CD4-positive, CD25-positive, alpha-beta regulatory T cell (primary cell): ENCODE data around the gene EGFL7. TPM values are rescaled to one million over a fixed set of nuclear protein-coding genes. Genes with fewer than 3 reads are reported as not detected.
"Not testable (repeated sequence)": the region's sequence is repeated elsewhere in the genome, so short reads cannot be mapped to it uniquely, and the experiment has no call there.

Source experiments
- ATAC-seq, 2 donors: fragments of 150-1000 bp; cut with Tn5 transposase; one replicate each; pipeline ENCODE4 v1.10.0; 2021; ENCODE audit warnings: low read depth in 2 of 2, moderate number of reproducible peaks in 2 of 2, moderate library complexity in 1 of 2
- DNase-seq, 3 donors: peaks; one replicate each; pipeline versions ENCODE4 v3.0.0 to v3.0.0-alpha.2; 2012 to 2022; ENCODE audit warnings: mixed read lengths in 1 of 3
- H3K27ac ChIP-seq: one replicate; pipeline ENCODE4 v1.7.0; 2013; ENCODE audit warnings: mild to moderate bottlenecking, low read length; ENCODE audit not compliant: insufficient read depth, poor library complexity, severe bottlenecking
- H3K27me3 ChIP-seq: one replicate; pipeline ENCODE4 v1.7.0; 2013; ENCODE audit warnings: low read length; ENCODE audit not compliant: control insufficient read depth, insufficient read depth
- H3K36me3 ChIP-seq: one replicate; pipeline ENCODE4 v1.7.0; 2013; ENCODE audit warnings: mild to moderate bottlenecking, low read length, moderate library complexity; ENCODE audit not compliant: control insufficient read depth, insufficient read depth
- H3K4me1 ChIP-seq: 2 replicates; pipeline ENCODE4 v1.7.0; 2013; ENCODE audit warnings: mild to moderate bottlenecking, low read length; ENCODE audit not compliant: insufficient read depth, control insufficient read depth, poor library complexity, severe bottlenecking
- H3K4me3 ChIP-seq: one replicate; pipeline ENCODE4 v1.7.0; 2013; ENCODE audit warnings: low read depth, mild to moderate bottlenecking, low read length, moderate library complexity
- H3K9me3 ChIP-seq, 2 experiments: 1 replicate in 1 of 2; 2 replicates in 1 of 2; pipeline ENCODE4 v1.7.0; 2013; ENCODE audit warnings: low read length in 2 of 2, mild to moderate bottlenecking in 1 of 2, moderate library complexity in 1 of 2; ENCODE audit not compliant: control insufficient read depth in 2 of 2
- H3K27ac Mint-ChIP-seq, 3 donors: one replicate each; pipeline ENCODE4 v1.8.0; 2020 to 2022; ENCODE audit warnings: mild to moderate bottlenecking in 3 of 3, mixed read lengths in 3 of 3, moderate library complexity in 2 of 3
- H3K27me3 Mint-ChIP-seq: one replicate; pipeline ENCODE4 v1.8.0; 2022; ENCODE audit warnings: mild to moderate bottlenecking, mixed read lengths
- H3K36me3 Mint-ChIP-seq: one replicate; pipeline ENCODE4 v1.8.0; 2020; ENCODE audit warnings: mixed read lengths
- H3K4me1 Mint-ChIP-seq, 4 donors: one replicate each; pipeline ENCODE4 v1.8.0; 2020 to 2022; ENCODE audit warnings: mixed read lengths in 4 of 4, mild to moderate bottlenecking in 1 of 4
- H3K4me3 Mint-ChIP-seq, 4 donors: one replicate each; pipeline ENCODE4 v1.8.0; 2020 to 2022; ENCODE audit warnings: mild to moderate bottlenecking in 4 of 4, mixed read lengths in 4 of 4, moderate library complexity in 3 of 4
- H3K9me3 Mint-ChIP-seq, 7 donors: one replicate each; pipeline ENCODE4 v1.8.0; 2020 to 2022; ENCODE audit warnings: mixed read lengths in 7 of 7, mild to moderate bottlenecking in 3 of 7, moderate library complexity in 2 of 7
- polyA plus RNA-seq, 4 donors: library from polyadenylated mRNA; unstranded; fragments of 300-500 nt; fragmentation: Illumina TruSeq; gene quantifications; one replicate each; pipeline ENCODE4 v1.2.3, GENCODE V29; 2021
- total RNA-seq: library from RNA; stranded (reverse); gene quantifications from one replicate; pipeline ENCODE4 v1.2.3, GENCODE V29; 2022

EGFL7 gene
- total and polyA plus RNA-seq, 5 donors from 2014 or later: 1.7 TPM; not detected in 4

- Histone ChIP-seq H3K27me3 (no peaks in the 10 kb centered on the region), H3K27ac (no peak overlapping the region), H3K4me3 (no peak overlapping the region), H3K4me1 (peaks cover 5% of the 10 kb centered on the region), H3K36me3 (no peaks in the 10 kb centered on the region), H3K9me3 (no peaks in the 10 kb centered on the region)
- no peak for ATAC-seq
- peaks cover 34% of the 10 kb centered on the region for H3K27me3 Mint-ChIP-seq
- H3K27ac Mint-ChIP-seq: no peak overlapping the region
- peaks cover 0 to 7% (median 2%) of the 10 kb centered on the region in 4 donors for H3K4me1 Mint-ChIP-seq
- no peaks in the 10 kb centered on the region for H3K36me3 Mint-ChIP-seq
- no peak for DNase-seq
- H3K4me3 Mint-ChIP-seq: no peak overlapping the region
- H3K9me3 Mint-ChIP-seq: no peaks in the 10 kb centered on the region
Observed at GRCh38 chr9:136707011-136707410, 44.3 kb downstream of the EGFL7 start.

GRCh38 chr9:136707849-136708517 is 45.3 kb downstream of the EGFL7 start:
- no peak for ATAC-seq
- no peak overlapping the region for H3K4me3 ChIP-seq
- Mint-ChIP-seq H3K27ac (peak overlapping the region in 1 of 3 donors; percentile 53), H3K27me3 (peaks cover 34% of the 10 kb centered on the region), H3K9me3 (no peaks in the 10 kb centered on the region), H3K4me3 (no peak overlapping the region), H3K4me1 (peaks cover 0 to 7% (median 2%) of the 10 kb centered on the region in 4 donors), H3K36me3 (no peaks in the 10 kb centered on the region)
- DNase-seq: no peak
- no peaks in the 10 kb centered on the region for H3K36me3 ChIP-seq
- H3K27ac ChIP-seq: no peak overlapping the region
- H3K27me3 ChIP-seq: no peaks in the 10 kb centered on the region
- H3K4me1 ChIP-seq: peaks cover 9% of the 10 kb centered on the region
- H3K9me3 ChIP-seq: no peaks in the 10 kb centered on the region

DNA sequence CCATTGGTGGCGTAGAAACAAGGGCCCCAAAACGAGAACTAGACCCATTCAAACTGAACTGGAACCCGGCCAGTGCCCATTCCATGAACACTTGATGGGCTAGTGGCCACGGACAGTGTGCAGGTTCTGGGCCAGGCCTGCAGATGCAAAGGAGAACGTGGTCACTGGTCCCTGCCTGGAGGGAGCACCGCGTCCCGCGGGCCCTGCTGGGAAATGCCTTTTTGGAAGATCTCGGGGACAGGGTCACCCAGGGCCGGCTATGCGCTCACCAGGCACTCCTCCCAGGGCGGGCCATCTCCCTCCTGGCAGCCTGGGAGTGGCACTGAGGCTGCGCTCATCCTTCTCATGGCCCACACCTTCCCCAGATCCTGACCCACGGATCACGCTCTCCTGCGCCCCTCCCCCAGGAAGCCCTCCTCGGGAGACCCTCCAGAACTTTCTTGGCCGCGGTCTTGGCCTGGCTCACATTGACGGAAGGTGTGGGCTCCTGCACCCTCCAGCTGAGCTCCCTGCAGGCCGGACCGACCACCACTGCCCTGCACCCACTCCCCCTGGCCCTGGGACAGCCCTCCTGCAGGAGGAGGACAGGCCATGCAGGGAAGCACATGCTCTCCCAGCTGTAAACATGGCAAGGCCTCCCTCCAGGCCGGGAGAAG is 46.9 kb downstream of the EGFL7 start:
- DNase-seq: no peak
- H3K36me3 ChIP-seq: no peaks in the 10 kb centered on the region
- no peak overlapping the region for H3K4me3 Mint-ChIP-seq
- no peak overlapping the region for H3K4me3 ChIP-seq
- ATAC-seq: no peak
- no peaks in the 10 kb centered on the region for H3K9me3 Mint-ChIP-seq
- H3K27me3 Mint-ChIP-seq: peaks cover 34% of the 10 kb centered on the region
- H3K27ac Mint-ChIP-seq: peak overlapping the region in 1 of 3 donors; percentile 26
- no peaks in the 10 kb centered on the region for H3K27me3 ChIP-seq
- peaks cover 0 to 7% (median 2%) of the 10 kb centered on the region in 4 donors for H3K4me1 Mint-ChIP-seq
- peaks cover 9% of the 10 kb centered on the region for H3K4me1 ChIP-seq
- H3K9me3 ChIP-seq: no peaks in the 10 kb centered on the region
- H3K36me3 Mint-ChIP-seq: no peaks in the 10 kb centered on the region
- H3K27ac ChIP-seq: no peak overlapping the region

DNA sequence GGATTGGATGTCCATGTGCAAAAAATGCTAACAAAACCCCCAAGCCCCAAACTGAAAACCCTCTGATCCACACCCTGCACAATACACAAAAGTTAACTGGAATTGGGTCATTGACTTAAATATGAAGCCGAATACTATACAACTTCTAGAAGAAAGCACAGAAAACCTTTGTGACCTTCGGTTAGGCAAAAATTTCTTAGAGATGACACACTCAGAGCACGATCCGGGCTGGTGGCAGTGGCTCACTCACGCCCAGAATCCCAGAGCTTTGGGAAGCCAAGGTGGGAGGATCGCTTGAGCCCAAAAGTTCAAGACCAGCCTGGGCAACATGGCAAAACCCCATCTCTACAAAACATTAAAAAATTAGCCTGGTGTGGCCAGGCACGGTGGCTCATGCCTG is 47.8 kb downstream of the EGFL7 start:
- H3K4me1 Mint-ChIP-seq: peaks cover 0 to 7% (median 2%) of the 10 kb centered on the region in 4 donors
- ATAC-seq (no peak), DNase-seq (no peak)
- no peaks in the 10 kb centered on the region for H3K9me3 Mint-ChIP-seq
- H3K27ac Mint-ChIP-seq: no peak overlapping the region
- no peak overlapping the region for H3K4me3 ChIP-seq
- H3K36me3 Mint-ChIP-seq: no peaks in the 10 kb centered on the region
- H3K9me3 ChIP-seq: no peaks in the 10 kb centered on the region
- H3K4me3 Mint-ChIP-seq: peak overlapping the region in 2 of 4 donors; percentile 21 to 28
- no peaks in the 10 kb centered on the region for H3K27me3 ChIP-seq
- no peak overlapping the region for H3K27ac ChIP-seq
- peaks cover 30% of the 10 kb centered on the region for H3K27me3 Mint-ChIP-seq
- peaks cover 9% of the 10 kb centered on the region for H3K4me1 ChIP-seq
- no peaks in the 10 kb centered on the region for H3K36me3 ChIP-seq

DNA sequence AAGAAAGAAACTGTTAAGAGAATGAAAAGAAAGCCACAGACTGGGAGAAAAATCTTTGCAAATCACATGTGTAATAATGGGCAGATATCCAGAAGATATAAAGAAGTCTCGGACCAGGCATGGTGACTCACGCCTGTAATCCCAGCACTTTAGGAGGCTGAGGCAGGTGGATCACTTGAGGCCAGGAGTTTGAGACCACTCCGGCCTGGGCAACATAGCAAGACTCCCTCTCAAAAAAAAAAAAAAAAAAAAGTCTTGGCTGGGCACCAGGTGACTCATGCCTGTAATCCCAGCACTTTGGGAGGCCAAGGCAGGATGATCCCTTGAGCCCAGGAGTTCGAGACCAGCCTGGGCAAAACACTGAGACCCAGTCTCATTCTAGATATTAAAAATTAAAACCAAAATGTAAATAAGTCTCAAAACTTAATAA is 48.5 kb downstream of the EGFL7 start:
- H3K4me3 Mint-ChIP-seq: peak overlapping the region in 2 of 4 donors; percentile 57 to 74
- not testable (repeated sequence) for H3K4me1 Mint-ChIP-seq, DNase-seq, H3K27ac ChIP-seq, H3K27ac Mint-ChIP-seq, H3K36me3 ChIP-seq, H3K9me3 ChIP-seq, H3K4me3 ChIP-seq, H3K27me3 ChIP-seq, H3K9me3 Mint-ChIP-seq, H3K36me3 Mint-ChIP-seq, ATAC-seq, H3K4me1 ChIP-seq
- H3K27me3 Mint-ChIP-seq: peaks cover 30% of the 10 kb centered on the region

DNA sequence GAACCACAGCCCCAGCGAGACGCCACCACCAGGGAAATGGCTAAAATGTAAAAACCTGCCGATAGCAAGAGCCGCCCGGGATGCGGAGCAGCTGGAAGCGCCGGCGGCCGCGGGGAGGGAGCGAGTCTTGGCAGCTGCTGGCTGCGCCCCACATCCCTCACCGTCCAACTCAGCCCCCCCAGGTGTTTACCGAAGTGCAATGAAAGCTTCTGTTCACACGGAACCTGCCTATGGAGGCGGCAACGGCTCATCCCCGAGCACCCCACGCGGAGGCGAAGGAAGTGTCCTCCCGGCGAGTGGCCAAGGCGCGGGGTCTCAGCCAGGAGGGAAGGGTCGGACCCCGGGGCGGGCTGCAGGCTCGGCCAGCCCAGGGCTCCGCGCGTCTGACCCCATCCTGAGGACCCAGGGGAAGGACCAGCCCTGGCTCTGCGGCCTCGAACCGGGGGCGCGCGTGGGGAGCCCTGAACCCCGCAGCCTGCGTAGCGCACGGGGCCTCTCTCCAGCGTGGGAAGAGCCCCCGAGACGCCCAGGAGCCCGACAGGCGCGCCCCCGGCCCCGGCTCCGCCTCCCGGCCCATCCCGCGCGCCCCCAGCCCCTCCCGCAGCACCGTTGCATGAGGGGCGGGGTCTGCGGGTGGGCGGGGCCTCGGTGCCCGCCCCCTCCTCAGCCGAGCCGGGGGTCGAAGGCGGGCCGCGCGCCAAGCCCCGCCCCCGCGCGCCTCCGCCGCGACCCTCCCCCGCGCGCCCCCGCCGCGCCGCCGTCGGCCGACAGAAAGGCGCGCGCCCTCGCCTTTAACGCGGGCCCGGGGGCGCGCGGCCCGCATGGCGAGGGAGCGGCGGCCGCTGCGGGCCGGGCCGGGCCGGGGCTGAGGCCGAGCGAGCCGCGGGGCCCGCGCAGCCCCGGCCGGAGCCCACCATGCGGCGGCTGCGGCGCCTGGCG is 49.3 kb downstream of the EGFL7 start, which contains the start of gene DIPK1B:
TSS of gene DIPK1B (plus strand) at position 822 of the 939 bp plus-strand sequence. CDS start at position 916, 94 bp downstream.
- Histone ChIP-seq H3K27ac (no peak within 1 kb of the TSS), H3K36me3 (no peaks in the 10 kb centered on the region), H3K4me3 (no peak within 1 kb of the TSS), H3K27me3 (no peaks in the 10 kb centered on the region), H3K9me3 (no peaks in the 10 kb centered on the region), H3K4me1 (peaks cover 9% of the 10 kb centered on the region)
- ATAC-seq (peak; percentile 10 to 28), DNase-seq (no peak)
- Mint-ChIP-seq H3K27me3 (peaks cover 30% of the 10 kb centered on the region), H3K27ac (no peak within 1 kb of the TSS), H3K4me3 (peak within 1 kb of the TSS in 3 of 4 donors; percentile 57 to 74 (median 67)), H3K9me3 (no peaks in the 10 kb centered on the region), H3K36me3 (no peaks in the 10 kb centered on the region), H3K4me1 (peaks cover 0 to 7% (median 0%) of the 10 kb centered on the region in 4 donors)

DNA sequence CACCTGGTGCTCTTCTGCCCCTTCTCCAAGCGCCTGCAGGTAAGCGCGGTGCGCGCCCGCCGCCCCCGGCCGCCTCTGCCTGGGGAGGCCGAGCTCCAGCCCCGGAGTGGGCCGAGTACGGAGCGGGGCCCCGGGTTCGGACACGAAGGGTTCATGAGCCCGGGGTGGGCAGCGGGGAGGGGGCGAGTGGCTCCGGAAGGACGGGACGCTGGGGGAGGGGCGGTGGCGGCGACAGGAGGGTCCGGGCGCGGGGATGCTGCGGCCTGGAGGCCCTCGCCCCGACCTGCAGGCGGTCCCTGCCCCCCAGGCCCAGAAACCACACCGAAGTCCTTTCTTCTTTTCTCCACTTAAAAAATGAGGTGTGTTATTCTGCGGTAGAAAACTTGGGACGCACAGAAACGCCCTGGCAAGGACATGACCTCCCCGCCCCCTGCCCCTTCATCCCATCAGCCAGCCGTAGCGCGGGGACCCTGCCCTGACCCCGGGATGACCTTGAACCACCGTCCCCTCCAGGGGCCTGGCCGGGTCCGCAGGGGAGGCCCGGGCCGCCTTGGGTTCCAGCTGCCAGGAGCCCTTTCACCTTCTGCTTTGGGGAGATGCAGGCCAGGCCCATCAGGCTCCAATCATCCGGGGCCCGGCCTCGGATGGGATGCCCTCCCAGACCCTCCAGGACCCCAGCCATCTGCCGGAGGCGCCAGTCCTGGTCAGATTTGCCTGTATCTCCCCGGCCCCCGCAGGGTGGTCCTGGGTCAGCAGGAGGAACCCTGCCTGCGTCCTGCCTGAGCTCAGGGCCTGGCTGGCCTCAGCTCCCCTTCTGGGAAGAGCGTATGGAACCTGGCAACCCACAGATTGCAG is 50.2 kb downstream of the EGFL7 start:
- Histone ChIP-seq H3K27ac (no peak overlapping the region), H3K36me3 (no peaks in the 10 kb centered on the region), H3K9me3 (no peaks in the 10 kb centered on the region), H3K27me3 (no peaks in the 10 kb centered on the region), H3K4me3 (no peak overlapping the region), H3K4me1 (peaks cover 9% of the 10 kb centered on the region)
- no peak for ATAC-seq
- Mint-ChIP-seq H3K4me3 (no peak overlapping the region), H3K9me3 (no peaks in the 10 kb centered on the region), H3K36me3 (no peaks in the 10 kb centered on the region), H3K27me3 (peaks cover 30% of the 10 kb centered on the region), H3K27ac (no peak overlapping the region), H3K4me1 (peaks cover 0 to 7% (median 0%) of the 10 kb centered on the region in 4 donors)
- no peak for DNase-seq
